Tibial nerve (tissue), 4 donors: ENCODE measurements around the gene YDJC. TPM values are rescaled to one million over a fixed set of nuclear protein-coding genes. Genes with fewer than 3 reads are reported as not detected.

ENCODE experiments used
- DNase-seq, 2 donors: peaks; one replicate each; pipeline ENCODE4 v3.0.0-alpha.2; 2019; ENCODE audit warnings: low spot score in 2 of 2
- H3K27ac ChIP-seq, 4 donors: fragments of 200-600 bp; sonication (generic) in 3 of 4; one replicate each; pipeline ENCODE4 v1.5.1; 2017 to 2019; ENCODE audit warnings: mild to moderate bottlenecking in 1 of 4
- H3K27me3 ChIP-seq, 2 donors: fragments of 200-600 bp; sonication (generic) in 1 of 2; one replicate each; pipeline versions ENCODE4 v1.5.1 to v1.6.0; 2017 to 2019
- H3K36me3 ChIP-seq, 3 donors: fragments of 200-600 bp; sonication (generic); one replicate each; pipeline ENCODE4 v1.5.1; 2018 to 2019
- H3K4me1 ChIP-seq, 4 donors: fragments of 200-600 bp; sonication (generic) in 3 of 4; one replicate each; pipeline ENCODE4 v1.5.1; 2017 to 2019
- H3K4me3 ChIP-seq, 4 donors: fragments of 200-600 bp; sonication (generic) in 3 of 4; one replicate each; pipeline ENCODE4 v1.5.1; 2017 to 2019; ENCODE audit warnings: mild to moderate bottlenecking in 1 of 4, moderate library complexity in 1 of 4
- H3K9me3 ChIP-seq, 4 donors: fragments of 200-600 bp; sonication (generic) in 3 of 4; one replicate each; pipeline ENCODE4 v1.5.1; 2017 to 2019
- EP300 ChIP-seq, 2 donors: sonication (generic); formaldehyde crosslinking; IDR thresholded peaks; one replicate each; pipeline ENCODE4 v1.6.1; 2017; ENCODE audit warnings: antibody characterized with exemption in 2 of 2, mild to moderate bottlenecking in 1 of 2
- POLR2A ChIP-seq, 2 donors: fragments of 450-650 bp; IDR thresholded peaks; one replicate each; pipeline ENCODE4 v1.6.1; 2017; ENCODE audit warnings: antibody characterized with exemption in 2 of 2, mild to moderate bottlenecking in 2 of 2, moderate library complexity in 2 of 2
- WGBS, 2 donors: methylation state at CpG; one replicate each; pipeline ENCODE4 v1.1.5; 2018; 5-methylcytosine and 5-hydroxymethylcytosine counted together
- total RNA-seq, 4 donors: library from RNA; depleted of rRNA; stranded (reverse); fragments of >200 nt; gene quantifications; one replicate each; pipeline ENCODE4 v1.1.0, GENCODE V29; 2016
- TF ChIP-seq, protein P1 (sequence below), 5 experiments: fragments of 200-600 bp in 3 of 5; fragments of 450-650 bp in 2 of 5; sonication (generic) in 3 of 5; IDR thresholded peaks; one replicate each; pipeline ENCODE4 v1.5.1; 2016 to 2019; ENCODE audit warnings: antibody characterized with exemption in 5 of 5, mild to moderate bottlenecking in 3 of 5, moderate library complexity in 2 of 5

The YDJC gene
- total RNA-seq, 4 donors from 2014 or later = 28.0 to 61.2 (median 36.0) TPM

DNA sequence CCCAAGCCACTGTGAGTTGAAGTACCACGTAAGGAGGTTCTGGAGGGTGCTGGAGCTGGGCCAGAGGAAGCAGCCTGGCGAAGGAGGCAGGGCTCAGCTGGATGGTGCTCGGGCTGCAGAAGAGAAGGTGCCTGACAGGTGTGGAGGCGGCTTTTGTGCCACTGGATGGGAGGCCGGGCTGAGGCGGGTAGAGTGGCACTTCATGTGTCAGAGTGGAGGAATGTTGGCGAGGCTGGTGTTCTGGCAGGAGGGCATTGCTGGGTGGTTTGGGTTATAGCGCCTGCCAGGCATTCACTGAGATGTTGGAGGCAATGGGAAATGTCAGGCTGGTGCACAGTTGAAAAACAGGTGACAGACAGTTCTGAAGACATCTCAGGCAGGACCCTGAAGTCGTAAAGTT is 38.1 kb downstream of the YDJC start:
- Histone ChIP-seq H3K36me3 (peaks cover 2 to 44% (median 3%) of the 10 kb centered on the region in 3 donors), H3K4me1 (peaks cover 0 to 70% (median 30%) of the 10 kb centered on the region in 4 donors), H3K27ac (no peak overlapping the region), H3K27me3 (no peaks in the 10 kb centered on the region), H3K9me3 (no peaks in the 10 kb centered on the region), H3K4me3 (no peak overlapping the region)
- DNase-seq = no peak
- WGBS, 2 donors = 73 to 75% methylated on average over 9 of the region's 9 CpGs
- TF ChIP-seq POLR2A (IDR thresholded peaks at IDR 0.05) = no peak
- no peak for TF ChIP-seq EP300 (IDR thresholded peaks at IDR 0.05)
- TF ChIP-seq, protein P1, sequence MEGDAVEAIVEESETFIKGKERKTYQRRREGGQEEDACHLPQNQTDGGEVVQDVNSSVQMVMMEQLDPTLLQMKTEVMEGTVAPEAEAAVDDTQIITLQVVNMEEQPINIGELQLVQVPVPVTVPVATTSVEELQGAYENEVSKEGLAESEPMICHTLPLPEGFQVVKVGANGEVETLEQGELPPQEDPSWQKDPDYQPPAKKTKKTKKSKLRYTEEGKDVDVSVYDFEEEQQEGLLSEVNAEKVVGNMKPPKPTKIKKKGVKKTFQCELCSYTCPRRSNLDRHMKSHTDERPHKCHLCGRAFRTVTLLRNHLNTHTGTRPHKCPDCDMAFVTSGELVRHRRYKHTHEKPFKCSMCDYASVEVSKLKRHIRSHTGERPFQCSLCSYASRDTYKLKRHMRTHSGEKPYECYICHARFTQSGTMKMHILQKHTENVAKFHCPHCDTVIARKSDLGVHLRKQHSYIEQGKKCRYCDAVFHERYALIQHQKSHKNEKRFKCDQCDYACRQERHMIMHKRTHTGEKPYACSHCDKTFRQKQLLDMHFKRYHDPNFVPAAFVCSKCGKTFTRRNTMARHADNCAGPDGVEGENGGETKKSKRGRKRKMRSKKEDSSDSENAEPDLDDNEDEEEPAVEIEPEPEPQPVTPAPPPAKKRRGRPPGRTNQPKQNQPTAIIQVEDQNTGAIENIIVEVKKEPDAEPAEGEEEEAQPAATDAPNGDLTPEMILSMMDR (IDR thresholded peaks at IDR 0.05) = no peak

DNA sequence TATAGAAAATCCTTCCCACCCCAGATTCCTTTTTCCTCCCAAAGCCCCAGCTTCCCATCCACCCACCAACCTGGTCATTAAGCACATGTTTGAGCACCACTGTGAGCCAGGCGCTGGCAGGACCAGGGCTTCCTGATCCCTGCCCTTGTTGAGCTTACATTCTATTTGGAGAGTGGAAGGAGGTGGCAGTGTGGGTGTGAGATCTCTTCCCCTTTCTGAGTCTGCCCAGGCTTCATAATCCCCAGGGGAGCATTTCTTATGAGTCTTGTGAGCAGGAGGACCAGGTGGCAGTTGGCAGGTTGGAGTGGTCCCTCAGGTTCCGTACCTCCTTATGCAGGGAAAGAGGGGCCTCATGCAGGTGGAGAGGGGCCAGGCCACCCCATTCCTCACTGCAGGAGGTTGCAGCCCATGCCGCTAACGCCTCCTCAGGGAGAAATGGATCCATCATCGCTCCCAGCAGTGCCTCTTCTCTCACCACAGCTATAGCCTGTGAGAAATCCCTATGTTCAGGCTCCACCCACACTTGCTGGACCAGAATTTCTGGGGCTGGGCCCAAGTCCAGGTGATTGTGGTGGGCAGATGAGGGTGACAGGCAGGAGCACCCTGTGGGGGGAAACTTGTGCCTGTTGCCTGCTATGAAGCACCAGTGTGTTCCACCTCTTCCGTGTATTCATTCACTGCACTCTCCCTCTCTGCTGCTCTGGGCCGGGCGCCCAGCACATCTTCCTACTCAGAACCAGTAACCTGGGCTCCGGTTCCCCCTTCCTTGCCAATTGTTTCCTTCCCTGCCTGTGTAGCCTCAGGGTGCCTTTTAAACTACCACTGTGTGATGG is 38.8 kb downstream of the YDJC start:
- H3K4me3 ChIP-seq = no peak overlapping the region
- DNase-seq = no peak
- no peak for TF ChIP-seq POLR2A (IDR thresholded peaks at IDR 0.05)
- TF ChIP-seq, protein P1 (IDR thresholded peaks at IDR 0.05) = no peak
- no peak for TF ChIP-seq EP300 (IDR thresholded peaks at IDR 0.05)
- H3K27me3 ChIP-seq = no peaks in the 10 kb centered on the region
- H3K36me3 ChIP-seq = peaks cover 0 to 37% (median 3%) of the 10 kb centered on the region in 3 donors
- 77% methylated on average over 6 to 9 of the region's 9 CpGs for WGBS, 2 donors
- no peaks in the 10 kb centered on the region for H3K9me3 ChIP-seq
- no peak overlapping the region for H3K27ac ChIP-seq
- H3K4me1 ChIP-seq = peaks cover 0 to 72% (median 30%) of the 10 kb centered on the region in 4 donors

DNA sequence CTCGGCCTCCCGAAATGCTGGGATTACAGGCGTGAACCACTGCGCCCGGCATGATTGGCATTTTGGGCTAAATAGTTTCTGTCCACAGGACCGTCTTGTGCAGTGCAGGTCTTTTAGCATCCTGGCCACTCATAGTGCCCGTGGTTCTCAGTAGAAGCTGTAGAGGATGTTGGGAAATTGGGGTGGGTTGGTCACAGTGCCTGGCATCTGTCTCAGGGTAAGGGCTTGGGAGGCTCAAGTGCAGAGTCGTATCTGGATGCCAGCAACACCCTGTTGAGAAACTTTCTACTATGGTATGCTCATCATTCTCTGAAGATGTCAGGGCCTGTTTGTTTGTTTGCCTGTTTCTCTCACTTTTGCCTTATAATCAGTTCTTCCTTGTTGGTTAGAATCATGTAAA is 40.4 kb downstream of the YDJC start:
- WGBS, 2 donors = 89 to 90% methylated on average over 4 to 8 of the region's 8 CpGs
- H3K4me1 ChIP-seq = peaks cover 0 to 76% (median 29%) of the 10 kb centered on the region in 4 donors
- no peaks in the 10 kb centered on the region for H3K27me3 ChIP-seq
- peaks cover 0 to 21% (median 0%) of the 10 kb centered on the region in 3 donors for H3K36me3 ChIP-seq
- TF ChIP-seq, protein P1 (IDR thresholded peaks at IDR 0.05) = no peak
- TF ChIP-seq EP300 (IDR thresholded peaks at IDR 0.05) = no peak
- no peak for TF ChIP-seq POLR2A (IDR thresholded peaks at IDR 0.05)
- no peaks in the 10 kb centered on the region for H3K9me3 ChIP-seq
- no peak for DNase-seq
- no peak overlapping the region for H3K27ac ChIP-seq
- no peak overlapping the region for H3K4me3 ChIP-seq

DNA sequence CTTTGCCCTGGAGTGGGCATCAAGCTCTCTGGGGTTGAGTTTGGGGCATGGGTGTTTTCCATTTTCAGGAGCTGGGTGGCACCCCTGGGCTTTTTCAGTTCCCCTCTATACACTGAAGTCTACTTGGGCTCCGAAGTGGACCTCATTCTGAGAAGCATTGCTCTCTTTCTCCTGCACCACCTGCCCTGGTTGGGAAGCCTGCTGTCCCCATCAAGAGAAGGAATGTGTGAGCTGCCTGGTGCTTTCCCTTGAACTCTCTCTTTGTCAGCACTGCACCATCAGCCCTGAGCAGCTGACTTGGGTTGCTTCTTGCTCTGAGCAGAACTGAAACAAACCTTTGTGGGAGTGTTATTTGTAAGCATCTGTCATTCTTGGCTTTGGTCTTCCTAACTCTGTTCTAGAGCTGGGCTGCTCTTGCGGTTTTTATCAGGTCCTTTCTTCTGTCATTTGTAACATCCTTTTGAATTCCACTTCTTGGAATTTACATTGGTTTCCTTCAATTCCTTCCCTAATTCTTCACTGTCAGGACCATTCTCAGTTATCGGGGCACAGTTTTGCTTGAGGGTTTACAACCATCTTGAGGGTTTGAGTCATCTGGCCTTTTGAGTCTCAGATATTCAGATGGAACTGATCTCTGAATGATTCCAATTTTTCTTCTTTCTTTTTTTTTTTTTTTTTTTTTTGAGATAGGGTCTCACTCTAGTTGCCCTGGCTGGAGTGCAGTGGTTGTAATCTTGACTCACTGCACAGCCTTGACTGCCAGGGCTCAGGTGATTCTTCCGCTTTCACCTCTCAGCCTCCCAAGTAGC is 41.8 kb downstream of the YDJC start:
- Histone ChIP-seq H3K36me3 (peaks cover 0 to 7% (median 0%) of the 10 kb centered on the region in 3 donors), H3K27me3 (no peaks in the 10 kb centered on the region), H3K27ac (no peak overlapping the region), H3K4me3 (no peak overlapping the region), H3K9me3 (no peaks in the 10 kb centered on the region), H3K4me1 (peaks cover 0 to 70% (median 29%) of the 10 kb centered on the region in 4 donors)
- 50 to 72% methylated on average over 4 of the region's 4 CpGs for WGBS, 2 donors
- TF ChIP-seq EP300 (IDR thresholded peaks at IDR 0.05) = no peak
- DNase-seq = no peak

DNA sequence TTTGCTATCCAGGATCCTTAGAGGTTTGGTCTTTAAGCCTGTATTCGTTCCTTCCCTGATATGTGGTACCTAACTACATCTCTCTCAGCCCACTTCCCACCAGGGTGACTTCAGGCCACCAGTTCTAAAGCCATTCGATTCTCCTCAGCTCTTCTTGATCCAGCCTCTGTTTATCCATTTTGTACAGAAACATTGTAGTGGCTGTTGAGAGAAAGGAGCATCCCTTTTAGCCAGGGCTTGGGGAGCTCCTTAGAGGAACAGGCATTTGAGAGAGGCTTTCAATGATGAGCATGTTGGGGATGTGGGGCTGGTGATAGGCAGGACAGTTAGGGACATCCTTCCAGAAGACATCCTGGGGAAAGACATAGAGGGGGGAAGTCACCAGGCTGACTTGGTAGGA is 44.4 kb downstream of the YDJC start:
- no peak overlapping the region for H3K4me3 ChIP-seq
- H3K9me3 ChIP-seq = no peaks in the 10 kb centered on the region
- H3K27me3 ChIP-seq = no peaks in the 10 kb centered on the region
- no peaks in the 10 kb centered on the region for H3K36me3 ChIP-seq
- TF ChIP-seq POLR2A (IDR thresholded peaks at IDR 0.05) (no peak), EP300 (IDR thresholded peaks at IDR 0.05) (no peak)
- TF ChIP-seq, protein P1 (IDR thresholded peaks at IDR 0.05) = no peak
- no peak overlapping the region for H3K27ac ChIP-seq
- 74 to 86% methylated on average over 2 of the region's 2 CpGs for WGBS, 2 donors
- DNase-seq = no peak
- H3K4me1 ChIP-seq = peaks cover 0 to 71% (median 35%) of the 10 kb centered on the region in 4 donors
